Activated CD4-positive, alpha-beta memory T cell treated with anti-CD3 and anti-CD28 coated beads for 36 hours (primary cell): ENCODE results near the gene MMP7. TPM values are rescaled to one million over a fixed set of nuclear protein-coding genes. Genes with fewer than 3 reads are reported as not detected.
A peak's percentile ranks its signal among the peaks of the same experiment; 100 is the strongest.

Experiments used
- CTCF ChIA-PET: fragments of 350-600 bp; sonication (Branson Sonifier 250); formaldehyde crosslinking; loops from one replicate; lab custom pipeline; 2021; ENCODE audit warnings: antibody characterized with exemption, inconsistent platforms; lab: Charles Lee
- POLR2A ChIA-PET: fragments of 350-600 bp; sonication (Branson Sonifier 250); formaldehyde crosslinking; loops from one replicate; lab custom pipeline; 2021; ENCODE audit warnings: antibody characterized with exemption; lab: Charles Lee
- DNase-seq: peaks from one replicate; pipeline ENCODE4 v3.0.0-alpha.2; 2020
- H3K27ac Mint-ChIP-seq: one replicate; pipeline ENCODE4 v1.8.0; 2021; ENCODE audit warnings: mixed read lengths
- H3K27me3 Mint-ChIP-seq: one replicate; pipeline ENCODE4 v1.8.0; 2021; ENCODE audit warnings: mixed read lengths
- H3K36me3 Mint-ChIP-seq: one replicate; pipeline ENCODE4 v1.8.0; 2021; ENCODE audit warnings: mixed read lengths
- H3K4me1 Mint-ChIP-seq: one replicate; pipeline ENCODE4 v1.8.0; 2021; ENCODE audit warnings: low read depth, mixed read lengths
- H3K4me3 Mint-ChIP-seq: one replicate; pipeline ENCODE4 v1.8.0; 2021; ENCODE audit warnings: mild to moderate bottlenecking, mixed read lengths
- H3K9me3 Mint-ChIP-seq: one replicate; pipeline ENCODE4 v1.8.0; 2021; ENCODE audit warnings: mixed read lengths
- intact Hi-C: fragments of 100-400 bp; cut with micrococcal nuclease; formaldehyde crosslinking; loops from one replicate; pipeline ENCODE4 v1.15.1; 2023
- total RNA-seq, 2 experiments: library from RNA; stranded (reverse); gene quantifications; one replicate each; pipeline ENCODE4 v1.2.3, GENCODE V29; 2021

Gene MMP7
- total RNA-seq, 2 experiments from 2014 or later: not detected

- ChIA-PET CTCF (interaction anchor here (1.0 to 2.7 kb wide), 3 partner anchors 13 to 147 kb away, joined by 4 to 13 read pairs (median 4); no protein-coding TSS in a partner anchor), POLR2A (no interaction called here)
- no peak for DNase-seq
- Mint-ChIP-seq H3K36me3 (no peaks in the 10 kb centered on the region), H3K4me3 (no peak overlapping the region), H3K27ac (no peak overlapping the region), H3K9me3 (no peaks in the 10 kb centered on the region), H3K27me3 (no peaks in the 10 kb centered on the region), H3K4me1 (peaks cover 32% of the 10 kb centered on the region)
- intact Hi-C loops: loop anchor here (2.0 kb wide), 1 partner anchor 15 kb away; no protein-coding TSS in a partner anchor
Measured at GRCh38 chr11:102489186-102490145, 41.1 kb downstream of the MMP7 start.

- intact Hi-C loops: loop anchor here (1.0 to 2.0 kb wide), 2 partner anchors 13 to 36 kb away; partner anchors contain the start of gene TMEM123
- H3K4me1 Mint-ChIP-seq: peaks cover 32% of the 10 kb centered on the region
- POLR2A ChIA-PET: interaction anchor here (0.7 kb wide), 1 partner anchor 113 kb away, joined by 3 read pairs; no protein-coding TSS in a partner anchor
- DNase-seq: no peak
- H3K27me3 Mint-ChIP-seq: no peaks in the 10 kb centered on the region
- H3K36me3 Mint-ChIP-seq: no peaks in the 10 kb centered on the region
- no peaks in the 10 kb centered on the region for H3K9me3 Mint-ChIP-seq
- CTCF ChIA-PET: interaction anchor here (0.6 to 2.8 kb wide), 6 partner anchors 12 to 170 kb away, joined by 3 to 13 read pairs (median 4); no protein-coding TSS in a partner anchor
- H3K4me3 Mint-ChIP-seq: no peak overlapping the region
- H3K27ac Mint-ChIP-seq: peak overlapping the region; percentile 16
Measured at GRCh38 chr11:102488208-102488607, 42.3 kb downstream of the MMP7 start.

- H3K4me1 Mint-ChIP-seq: peaks cover 29% of the 10 kb centered on the region
- intact Hi-C loops: no loop called here
- CTCF ChIA-PET: interaction anchor here (1.1 to 2.8 kb wide), 6 partner anchors 11 to 145 kb away, joined by 3 to 13 read pairs (median 4); no protein-coding TSS in a partner anchor
- H3K4me3 Mint-ChIP-seq: no peak overlapping the region
- no peak overlapping the region for H3K27ac Mint-ChIP-seq
- no peaks in the 10 kb centered on the region for H3K36me3 Mint-ChIP-seq
- POLR2A ChIA-PET: no interaction called here
- DNase-seq: no peak
- no peaks in the 10 kb centered on the region for H3K9me3 Mint-ChIP-seq
- H3K27me3 Mint-ChIP-seq: no peaks in the 10 kb centered on the region
Measured at GRCh38 chr11:102487214-102487613, 43.3 kb downstream of the MMP7 start.

- H3K27ac Mint-ChIP-seq: no peak overlapping the region
- CTCF ChIA-PET: interaction anchor here (1.1 to 2.8 kb wide), 6 partner anchors 10 to 144 kb away, joined by 3 to 13 read pairs (median 4); no protein-coding TSS in a partner anchor
- POLR2A ChIA-PET: no interaction called here
- H3K9me3 Mint-ChIP-seq: no peaks in the 10 kb centered on the region
- intact Hi-C loops: no loop called here
- no peaks in the 10 kb centered on the region for H3K36me3 Mint-ChIP-seq
- no peak overlapping the region for H3K4me3 Mint-ChIP-seq
- peaks cover 25% of the 10 kb centered on the region for H3K4me1 Mint-ChIP-seq
- no peak for DNase-seq
- no peaks in the 10 kb centered on the region for H3K27me3 Mint-ChIP-seq
Measured at GRCh38 chr11:102486584-102486983, 44.0 kb downstream of the MMP7 start.

GRCh38 chr11:102485095-102485722, 45.3 kb downstream of the MMP7 start:
- no peak for DNase-seq
- ChIA-PET POLR2A (no interaction called here), CTCF (interaction anchor here (1.5 to 2.8 kb wide), 3 partner anchors 11 to 95 kb away, joined by 3 to 10 read pairs (median 4); no protein-coding TSS in a partner anchor)
- H3K4me3 Mint-ChIP-seq: no peak overlapping the region
- H3K27ac Mint-ChIP-seq: no peak overlapping the region
- peaks cover 25% of the 10 kb centered on the region for H3K4me1 Mint-ChIP-seq
- H3K9me3 Mint-ChIP-seq: no peaks in the 10 kb centered on the region
- intact Hi-C loops: no loop called here
- no peaks in the 10 kb centered on the region for H3K36me3 Mint-ChIP-seq
- H3K27me3 Mint-ChIP-seq: no peaks in the 10 kb centered on the region

- Mint-ChIP-seq H3K27ac (no peak overlapping the region), H3K27me3 (no peaks in the 10 kb centered on the region), H3K4me1 (peaks cover 15% of the 10 kb centered on the region), H3K9me3 (no peaks in the 10 kb centered on the region), H3K4me3 (no peak overlapping the region), H3K36me3 (no peaks in the 10 kb centered on the region)
- ChIA-PET CTCF (interaction anchor here (0.6 kb wide), 1 partner anchor 125 kb away, joined by 3 read pairs; no protein-coding TSS in a partner anchor), POLR2A (no interaction called here)
- no peak for DNase-seq
- intact Hi-C loops: no loop called here
Measured at GRCh38 chr11:102482433-102482832, 48.1 kb downstream of the MMP7 start.

- DNase-seq: no peak
- Mint-ChIP-seq H3K27ac (no peak overlapping the region), H3K4me1 (peaks cover 31% of the 10 kb centered on the region), H3K27me3 (no peaks in the 10 kb centered on the region), H3K4me3 (no peak overlapping the region), H3K36me3 (no peaks in the 10 kb centered on the region), H3K9me3 (no peaks in the 10 kb centered on the region)
- CTCF ChIA-PET: interaction anchor here (1.0 to 1.7 kb wide), 3 partner anchors 88 to 185 kb away, joined by 3 to 8 read pairs (median 6); no protein-coding TSS in a partner anchor
- POLR2A ChIA-PET: no interaction called here
- intact Hi-C loops: no loop called here
Measured at GRCh38 chr11:102479733-102480132, 50.8 kb downstream of the MMP7 start.

GRCh38 chr11:102478673-102479299, 51.8 kb downstream of the MMP7 start:
- Mint-ChIP-seq H3K4me1 (peaks cover 41% of the 10 kb centered on the region), H3K27me3 (no peaks in the 10 kb centered on the region), H3K27ac (no peak overlapping the region), H3K36me3 (no peaks in the 10 kb centered on the region), H3K9me3 (no peaks in the 10 kb centered on the region), H3K4me3 (no peak overlapping the region)
- POLR2A ChIA-PET: interaction anchor here (1.3 kb wide), 2 partner anchors 27 to 62 kb away, joined by 3 read pairs; no protein-coding TSS in a partner anchor
- CTCF ChIA-PET: interaction anchor here (1.1 to 1.8 kb wide), 3 partner anchors 17 to 87 kb away, joined by 3 to 6 read pairs (median 6); no protein-coding TSS in a partner anchor
- no peak for DNase-seq
- intact Hi-C loops: no loop called here

- ChIA-PET POLR2A (interaction anchor here (1.0 to 2.0 kb wide), 4 partner anchors 10 to 159 kb away, joined by 3 to 5 read pairs (median 4); partner anchors contain the start of gene BIRC3), CTCF (interaction anchor here (1.1 to 2.2 kb wide), 7 partner anchors 10 to 136 kb away, joined by 3 to 10 read pairs (median 4); no protein-coding TSS in a partner anchor)
- intact Hi-C loops: loop anchor here (1.0 to 2.0 kb wide), 2 partner anchors 11 to 24 kb away; partner anchors contain the start of gene TMEM123
- Mint-ChIP-seq H3K27ac (peak overlapping the region; percentile 77), H3K9me3 (no peaks in the 10 kb centered on the region), H3K36me3 (no peaks in the 10 kb centered on the region), H3K27me3 (no peaks in the 10 kb centered on the region), H3K4me1 (peaks cover 52% of the 10 kb centered on the region), H3K4me3 (peak overlapping the region; percentile 3)
- peak; percentile 58 for DNase-seq
Measured at GRCh38 chr11:102476812-102477211, 53.7 kb downstream of the MMP7 start.

- no peak for DNase-seq
- CTCF ChIA-PET: interaction anchor here (1.1 to 2.2 kb wide), 7 partner anchors 11 to 137 kb away, joined by 3 to 10 read pairs (median 4); no protein-coding TSS in a partner anchor
- Mint-ChIP-seq H3K4me3 (no peak overlapping the region), H3K4me1 (peaks cover 58% of the 10 kb centered on the region), H3K27me3 (no peaks in the 10 kb centered on the region), H3K27ac (peak overlapping the region; percentile 77), H3K36me3 (no peaks in the 10 kb centered on the region), H3K9me3 (no peaks in the 10 kb centered on the region)
- intact Hi-C loops: loop anchor here (1.0 to 2.0 kb wide), 2 partner anchors 10 to 23 kb away; partner anchors contain the start of gene TMEM123
- POLR2A ChIA-PET: interaction anchor here (1.0 to 2.0 kb wide), 4 partner anchors 9 to 158 kb away, joined by 3 to 5 read pairs (median 4); partner anchors contain the start of gene BIRC3
Measured at GRCh38 chr11:102476069-102476468, 54.5 kb downstream of the MMP7 start.

- DNase-seq: no peak
- no peaks in the 10 kb centered on the region for H3K9me3 Mint-ChIP-seq
- H3K4me3 Mint-ChIP-seq: no peak overlapping the region
- peaks cover 75% of the 10 kb centered on the region for H3K4me1 Mint-ChIP-seq
- intact Hi-C loops: no loop called here
- ChIA-PET CTCF (interaction anchor here (1.1 kb wide), 1 partner anchor 83 kb away, joined by 3 read pairs; no protein-coding TSS in a partner anchor), POLR2A (no interaction called here)
- H3K36me3 Mint-ChIP-seq: no peaks in the 10 kb centered on the region
- H3K27me3 Mint-ChIP-seq: no peaks in the 10 kb centered on the region
- no peak overlapping the region for H3K27ac Mint-ChIP-seq
Measured at GRCh38 chr11:102473543-102473942, 57.0 kb downstream of the MMP7 start.
